HepG2 (cell line): ENCODE data around the gene CISD3.
"Not testable (repeated sequence)": the region's sequence is repeated elsewhere in the genome, so short reads cannot be mapped to it uniquely, and the experiment has no call there.

Experiments used
- ARID2 ChIP-seq: sonication (generic); formaldehyde crosslinking; IDR thresholded peaks from 2 replicates; pipeline ENCODE4 v1.8.1; 2022; ENCODE audit warnings: mild to moderate bottlenecking, missing genetic modification reagents, borderline replicate concordance
- RBM39 ChIP-seq: fragments of 200-400 bp; formaldehyde crosslinking; IDR thresholded peaks from one replicate; pipeline ENCODE4 v1.6.1; 2018; ENCODE audit warnings: antibody characterized with exemption, mild to moderate bottlenecking, low read depth, low read length; ENCODE audit not compliant: poor library complexity, severe bottlenecking
- SCMH1 ChIP-seq: sonication (generic); formaldehyde crosslinking; IDR thresholded peaks from 2 replicates; pipeline ENCODE4 v1.9.0; 2021; ENCODE audit warnings: missing genetic modification reagents, mild to moderate bottlenecking, borderline replicate concordance
- TCF7 ChIP-seq: sonication (generic); IDR thresholded peaks from 2 replicates; pipeline ENCODE4 v1.6.1; 2016; ENCODE audit warnings: antibody characterized with exemption, low read depth
- TCF7L2 ChIP-seq: IDR thresholded peaks from 2 replicates; pipeline ENCODE4 v1.6.1; 2011; ENCODE audit warnings: mild to moderate bottlenecking, low read depth, low read length, moderate library complexity
- ZBTB49 ChIP-seq: sonication (generic); formaldehyde crosslinking; IDR thresholded peaks from 2 replicates; pipeline ENCODE4 v1.4.0; 2020; ENCODE audit warnings: missing genetic modification reagents, borderline replicate concordance
- TF ChIP-seq, protein P1 (sequence below): sonication (generic); formaldehyde crosslinking; IDR thresholded peaks from 2 replicates; pipeline ENCODE4 v1.5.0; 2020; ENCODE audit warnings: mild to moderate bottlenecking, missing genetic modification reagents, moderate library complexity

DNA sequence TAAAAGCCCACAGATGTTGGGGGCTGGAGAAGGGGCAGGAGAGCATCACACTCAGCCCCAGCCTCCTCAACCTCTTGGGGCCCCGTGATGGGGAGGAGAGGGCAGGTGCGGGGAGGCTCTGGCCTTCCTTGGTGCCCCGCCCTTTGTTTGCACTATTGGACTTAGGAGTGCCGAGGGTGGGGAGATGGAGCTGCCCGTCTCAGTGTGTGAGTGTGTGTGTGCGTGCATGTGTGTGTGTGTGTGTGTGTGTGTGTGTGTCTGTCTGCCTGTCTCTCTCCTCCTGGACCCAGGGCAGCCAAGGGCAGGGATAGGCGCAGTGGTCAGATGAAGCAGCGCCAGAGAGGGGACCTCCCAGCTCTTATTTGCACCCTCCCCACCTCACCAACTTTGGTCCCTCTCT lies 4.0 kb upstream of the CISD3 start:
- TF ChIP-seq ZBTB49 (CRISPR knock-in tag); TCF7L2; ARID2 (CRISPR knock-in tag); RBM39; SCMH1 (CRISPR knock-in tag); TCF7: not testable (repeated sequence)
- TF ChIP-seq, protein P1, sequence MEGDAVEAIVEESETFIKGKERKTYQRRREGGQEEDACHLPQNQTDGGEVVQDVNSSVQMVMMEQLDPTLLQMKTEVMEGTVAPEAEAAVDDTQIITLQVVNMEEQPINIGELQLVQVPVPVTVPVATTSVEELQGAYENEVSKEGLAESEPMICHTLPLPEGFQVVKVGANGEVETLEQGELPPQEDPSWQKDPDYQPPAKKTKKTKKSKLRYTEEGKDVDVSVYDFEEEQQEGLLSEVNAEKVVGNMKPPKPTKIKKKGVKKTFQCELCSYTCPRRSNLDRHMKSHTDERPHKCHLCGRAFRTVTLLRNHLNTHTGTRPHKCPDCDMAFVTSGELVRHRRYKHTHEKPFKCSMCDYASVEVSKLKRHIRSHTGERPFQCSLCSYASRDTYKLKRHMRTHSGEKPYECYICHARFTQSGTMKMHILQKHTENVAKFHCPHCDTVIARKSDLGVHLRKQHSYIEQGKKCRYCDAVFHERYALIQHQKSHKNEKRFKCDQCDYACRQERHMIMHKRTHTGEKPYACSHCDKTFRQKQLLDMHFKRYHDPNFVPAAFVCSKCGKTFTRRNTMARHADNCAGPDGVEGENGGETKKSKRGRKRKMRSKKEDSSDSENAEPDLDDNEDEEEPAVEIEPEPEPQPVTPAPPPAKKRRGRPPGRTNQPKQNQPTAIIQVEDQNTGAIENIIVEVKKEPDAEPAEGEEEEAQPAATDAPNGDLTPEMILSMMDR (CRISPR knock-in tag) = not testable (repeated sequence)
